ENCODE results near the gene YTHDC2. TPM values are rescaled to one million over a fixed set of nuclear protein-coding genes. Genes with fewer than 3 reads are reported as not detected.

YTHDC2 gene
- total RNA-seq, 2 donors from 2014 or later = 17.7 to 32.0 TPM

- no peak overlapping the region for H3K4me3 ChIP-seq
- H3K27me3 ChIP-seq (replicated peaks; ENCODE audit: insufficient read depth) = no peaks in the 10 kb centered on the region
- TF ChIP-seq POLR2A (IDR thresholded peaks at IDR 0.05) (no peak), CTCF (IDR thresholded peaks at IDR 0.05) (no peak), POLR2AphosphoS5 (IDR thresholded peaks at IDR 0.05) (no peak)
- intact Hi-C loops (cut with DNase I) = loop anchor here (5.0 kb wide), 3 partner anchors 135 to 515 kb away; no protein-coding TSS in a partner anchor
- no peak for DNase-seq (ENCODE audit: low spot score)
- no peaks in the 10 kb centered on the region for H3K9me3 ChIP-seq
- WGBS = over 99% methylated on average over 3 of the region's 3 CpGs
- H3K27ac ChIP-seq = no peak overlapping the region
- no peaks in the 10 kb centered on the region for H3K4me1 ChIP-seq (replicated peaks)
- no peaks in the 10 kb centered on the region for H3K36me3 ChIP-seq
These were observed 1.2 kb upstream of the YTHDC2 start for GRCh38 chr5:113512341-113512740.

- intact Hi-C loops (cut with DNase I) = loop anchor here (5.0 kb wide), 3 partner anchors 137 to 517 kb away; no protein-coding TSS in a partner anchor
- no peak for DNase-seq (ENCODE audit: low spot score)
- WGBS = 5% methylated on average over 9 of the region's 9 CpGs
- Histone ChIP-seq H3K27ac (peak overlapping the region; percentile 80 to 90), H3K36me3 (no peaks in the 10 kb centered on the region), H3K9me3 (no peaks in the 10 kb centered on the region), H3K4me3 (peak overlapping the region; percentile 60 to 68), H3K27me3 (replicated peaks; ENCODE audit: insufficient read depth) (no peaks in the 10 kb centered on the region), H3K4me1 (replicated peaks) (no peaks in the 10 kb centered on the region)
- no peak for TF ChIP-seq CTCF (IDR thresholded peaks at IDR 0.05)
- no peak for TF ChIP-seq POLR2AphosphoS5 (IDR thresholded peaks at IDR 0.05)
- no peak for TF ChIP-seq POLR2A (IDR thresholded peaks at IDR 0.05)
These were observed 768 bp downstream of the YTHDC2 start for GRCh38 chr5:113514289-113514635.

- Histone ChIP-seq H3K27me3 (replicated peaks; ENCODE audit: insufficient read depth) (no peaks in the 10 kb centered on the region), H3K27ac (no peak overlapping the region), H3K4me3 (no peak overlapping the region), H3K9me3 (no peaks in the 10 kb centered on the region), H3K4me1 (replicated peaks) (no peaks in the 10 kb centered on the region), H3K36me3 (no peaks in the 10 kb centered on the region)
- intact Hi-C loops (cut with DNase I) = no loop called here
- no peak for DNase-seq (ENCODE audit: low spot score)
- TF ChIP-seq POLR2A (IDR thresholded peaks at IDR 0.05) = no peak
- TF ChIP-seq CTCF (IDR thresholded peaks at IDR 0.05) = no peak
- no peak for TF ChIP-seq POLR2AphosphoS5 (IDR thresholded peaks at IDR 0.05)
- 95% methylated on average over 4 of the region's 4 CpGs for WGBS
These were observed 5.4 kb downstream of the YTHDC2 start for GRCh38 chr5:113518884-113519283.

GRCh38 chr5:113519412-113519811 is 5.9 kb downstream of the YTHDC2 start:
- TF ChIP-seq CTCF (IDR thresholded peaks at IDR 0.05) (no peak), POLR2A (IDR thresholded peaks at IDR 0.05) (no peak), POLR2AphosphoS5 (IDR thresholded peaks at IDR 0.05) (no peak)
- no peaks in the 10 kb centered on the region for H3K27me3 ChIP-seq (replicated peaks; ENCODE audit: insufficient read depth)
- no peak for DNase-seq (ENCODE audit: low spot score)
- H3K9me3 ChIP-seq = no peaks in the 10 kb centered on the region
- H3K4me3 ChIP-seq = no peak overlapping the region
- intact Hi-C loops (cut with DNase I) = no loop called here
- no peaks in the 10 kb centered on the region for H3K36me3 ChIP-seq
- no peak overlapping the region for H3K27ac ChIP-seq
- WGBS = 80% methylated on average over 2 of the region's 2 CpGs
- no peaks in the 10 kb centered on the region for H3K4me1 ChIP-seq (replicated peaks)

GRCh38 chr5:113520429-113520828 is 6.9 kb downstream of the YTHDC2 start:
- H3K4me1 ChIP-seq (replicated peaks) = no peaks in the 10 kb centered on the region
- no peak for DNase-seq (ENCODE audit: low spot score)
- no peak overlapping the region for H3K4me3 ChIP-seq
- H3K36me3 ChIP-seq = no peaks in the 10 kb centered on the region
- H3K27me3 ChIP-seq (replicated peaks; ENCODE audit: insufficient read depth) = no peaks in the 10 kb centered on the region
- H3K9me3 ChIP-seq = no peaks in the 10 kb centered on the region
- no peak for TF ChIP-seq POLR2AphosphoS5 (IDR thresholded peaks at IDR 0.05)
- no peak for TF ChIP-seq CTCF (IDR thresholded peaks at IDR 0.05)
- TF ChIP-seq POLR2A (IDR thresholded peaks at IDR 0.05) = no peak
- intact Hi-C loops (cut with DNase I) = no loop called here
- no peak overlapping the region for H3K27ac ChIP-seq
